GM21447 (cell line): ENCODE measurements around the gene CPA3.

Source experiments
- ATAC-seq: cut with Tn5 transposase; IDR thresholded peaks from one replicate; pipeline ENCODE4 v1.9.1; 2021; ENCODE audit not compliant: unreplicated experiment

Gene CPA3, protein sequence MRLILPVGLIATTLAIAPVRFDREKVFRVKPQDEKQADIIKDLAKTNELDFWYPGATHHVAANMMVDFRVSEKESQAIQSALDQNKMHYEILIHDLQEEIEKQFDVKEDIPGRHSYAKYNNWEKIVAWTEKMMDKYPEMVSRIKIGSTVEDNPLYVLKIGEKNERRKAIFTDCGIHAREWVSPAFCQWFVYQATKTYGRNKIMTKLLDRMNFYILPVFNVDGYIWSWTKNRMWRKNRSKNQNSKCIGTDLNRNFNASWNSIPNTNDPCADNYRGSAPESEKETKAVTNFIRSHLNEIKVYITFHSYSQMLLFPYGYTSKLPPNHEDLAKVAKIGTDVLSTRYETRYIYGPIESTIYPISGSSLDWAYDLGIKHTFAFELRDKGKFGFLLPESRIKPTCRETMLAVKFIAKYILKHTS

DNA sequence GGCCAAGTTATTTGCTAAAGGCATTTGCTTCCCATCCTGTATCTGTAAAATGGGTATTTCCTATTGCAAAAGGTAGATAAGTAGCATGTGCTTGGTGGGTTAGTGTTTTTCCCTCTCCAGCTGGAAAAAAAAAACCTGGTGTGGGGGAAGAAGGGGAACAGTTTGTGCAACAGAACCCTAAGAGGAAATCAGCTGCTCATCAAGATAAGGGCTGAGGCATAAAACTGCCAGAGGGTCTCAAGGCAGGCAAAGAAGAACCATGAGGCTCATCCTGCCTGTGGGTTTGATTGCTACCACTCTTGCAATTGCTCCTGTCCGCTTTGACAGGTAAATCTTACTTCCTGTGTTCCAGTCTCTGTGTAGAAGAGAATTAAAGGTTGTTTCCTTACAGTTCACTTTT, at the start of gene CPA3:
Gene CPA3 (plus strand): TSS at position 248 of the 400 bp plus-strand sequence. CDS start 12 bp downstream, at position 260.
- ATAC-seq, result no peak

DNA sequence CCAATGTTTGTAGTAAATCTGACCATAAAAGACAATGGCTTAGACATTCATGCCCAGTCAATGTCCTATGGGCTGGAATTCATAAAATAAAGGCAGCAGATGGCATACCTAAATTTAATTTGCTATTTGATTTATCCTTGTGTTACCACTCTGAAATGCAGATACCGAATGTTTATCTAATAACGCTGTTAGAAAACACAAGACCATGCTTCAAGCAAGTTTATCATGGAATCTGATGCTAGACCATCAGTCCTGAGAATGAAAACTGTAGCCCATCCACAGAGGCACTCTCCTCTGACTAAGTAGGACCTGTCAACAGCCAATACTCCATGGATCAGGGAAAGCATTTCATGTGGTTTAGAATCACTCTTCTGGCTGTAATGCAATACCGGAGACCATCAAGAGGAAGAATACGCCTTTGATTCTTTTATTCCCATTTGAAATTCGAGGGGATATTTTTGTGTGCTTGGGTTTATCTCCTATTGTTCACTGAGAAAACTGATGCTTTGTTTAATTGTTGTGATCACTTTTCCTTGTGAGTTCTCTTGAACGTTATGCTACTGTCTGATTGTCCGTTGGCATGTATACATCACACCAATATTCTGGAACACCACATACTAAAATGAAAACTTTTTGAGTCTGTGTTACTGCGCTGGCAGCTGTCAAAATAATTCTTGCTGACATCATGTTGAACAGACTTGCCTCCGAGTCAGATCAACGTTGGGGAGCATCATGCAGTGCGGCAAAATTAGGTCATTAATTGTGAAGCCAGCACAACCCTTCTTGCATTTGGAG, 49.6 kb upstream of the CPA3 start:
- no peak for ATAC-seq

- no peak for ATAC-seq
These were observed 48.7 kb upstream of the CPA3 start for GRCh38 chr3:148816427-148816826.

GRCh38 chr3:148816981-148817525, 48.0 kb upstream of the CPA3 start:
- ATAC-seq, result no peak

DNA sequence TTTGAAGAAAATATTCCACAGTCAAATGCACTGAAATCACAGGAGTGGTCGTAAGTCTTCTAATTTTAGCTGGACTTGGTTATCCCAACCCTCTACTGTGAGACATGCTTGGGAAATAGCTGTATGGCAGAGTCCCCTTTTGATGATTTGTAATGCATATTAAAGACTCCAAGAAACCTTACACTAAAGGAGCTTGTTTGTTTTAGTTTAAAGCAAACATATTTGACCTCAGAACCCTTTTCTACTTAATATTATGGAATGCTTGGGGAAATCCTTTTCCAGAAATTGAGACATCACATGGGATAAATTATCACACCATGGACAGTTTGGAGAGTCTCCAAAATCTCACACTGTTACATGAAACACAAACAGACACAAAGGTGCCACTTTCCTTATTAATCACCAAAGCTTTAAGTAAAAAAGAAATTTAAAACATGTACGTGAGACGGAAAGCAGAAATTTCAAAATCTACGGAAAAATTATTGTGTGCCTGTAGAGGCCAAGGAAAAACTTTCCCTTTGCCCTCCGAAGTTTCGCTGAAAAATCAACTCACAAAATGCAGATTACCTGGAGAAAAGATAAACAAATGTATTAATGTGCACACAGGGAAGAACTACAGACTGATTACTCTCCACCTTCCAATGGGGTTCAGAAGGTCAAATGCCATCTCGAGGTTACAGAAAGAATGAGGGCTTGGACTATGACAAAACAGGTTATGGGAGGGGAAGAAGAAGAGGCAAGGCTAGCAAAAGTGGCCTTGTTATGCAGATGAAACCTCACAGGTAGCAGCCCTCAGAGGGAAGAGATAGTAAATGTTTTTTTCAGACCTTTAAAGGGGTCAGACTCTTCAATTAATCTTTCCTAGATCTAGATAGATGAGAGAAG, 44.5 kb upstream of the CPA3 start:
- ATAC-seq, result no peak

- ATAC-seq, result no peak
These were observed 42.1 kb upstream of the CPA3 start for GRCh38 chr3:148823026-148823425.

DNA sequence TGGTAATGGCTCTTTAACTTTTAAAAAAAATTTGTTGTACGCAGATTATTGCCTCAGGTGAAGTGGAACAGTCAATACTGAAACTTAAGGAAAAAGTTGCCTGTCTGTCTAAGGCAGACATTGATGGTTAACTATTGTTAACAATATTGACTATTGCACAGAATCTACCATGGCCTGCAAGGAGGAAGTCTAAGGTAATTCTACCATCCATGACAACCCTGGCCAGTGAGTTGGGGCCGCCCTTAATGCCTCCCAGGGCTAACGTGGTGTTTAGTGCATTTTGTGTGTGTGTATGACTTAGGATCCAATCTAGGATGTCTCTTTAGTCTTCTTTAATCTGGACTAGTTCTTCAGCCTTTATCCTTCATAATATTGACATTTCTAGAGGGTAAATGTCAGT, 39.6 kb upstream of the CPA3 start:
- no peak for ATAC-seq

DNA sequence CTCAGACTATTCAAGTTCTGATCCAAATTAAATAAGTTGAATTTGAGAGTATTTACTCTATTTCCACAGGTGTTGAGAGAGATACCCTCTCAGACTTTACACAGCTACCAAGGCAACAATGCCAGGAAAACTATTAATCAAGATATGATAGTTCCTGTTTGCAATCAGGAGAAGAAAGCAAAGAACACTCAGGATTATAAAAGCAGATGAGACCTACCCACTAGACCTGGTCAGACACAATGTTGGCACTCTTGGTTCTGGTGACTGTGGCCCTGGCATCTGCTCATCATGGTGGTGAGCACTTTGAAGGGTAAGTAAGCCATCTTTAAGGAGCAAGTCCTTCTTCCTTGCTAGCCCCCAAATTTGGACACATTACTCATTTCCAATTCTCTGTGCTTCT, 37.5 kb upstream of the CPA3 start, which contains the start of gene CPB1:
Gene CPB1 (plus strand): TSS at position 227 of the 400 bp plus-strand sequence. CDS start 13 bp downstream, at position 240.
- no peak for ATAC-seq

GRCh38 chr3:148828136-148828690, 36.9 kb upstream of the CPA3 start:
- no peak for ATAC-seq

GRCh38 chr3:148829926-148830325, 35.2 kb upstream of the CPA3 start:
- ATAC-seq, result no peak

GRCh38 chr3:148833223-148833622, 31.9 kb upstream of the CPA3 start:
- no peak for ATAC-seq

- ATAC-seq, result peak; percentile 84
These were observed 25.3 kb upstream of the CPA3 start for GRCh38 chr3:148839805-148840204.

DNA sequence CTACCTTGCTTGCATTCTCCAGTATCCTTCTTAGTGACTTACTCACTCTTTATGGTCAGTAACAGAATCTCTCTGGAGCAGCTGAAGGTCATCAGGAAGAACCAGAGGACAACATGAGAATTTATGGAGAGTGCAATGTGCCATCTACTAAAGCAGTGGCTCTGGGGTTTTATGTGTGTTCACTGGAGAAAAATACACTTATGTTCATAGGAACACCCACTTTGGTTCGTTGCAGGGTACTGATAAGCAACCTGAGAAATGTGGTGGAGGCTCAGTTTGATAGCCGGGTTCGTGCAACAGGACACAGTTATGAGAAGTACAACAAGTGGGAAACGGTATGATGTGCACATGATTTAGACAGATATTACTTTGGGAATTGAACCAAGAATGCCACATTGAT, 24.6 kb upstream of the CPA3 start:
- ATAC-seq, result no peak

GRCh38 chr3:148845756-148846395, 19.2 kb upstream of the CPA3 start:
- ATAC-seq, result no peak

- ATAC-seq, result no peak
These were observed 17.7 kb upstream of the CPA3 start for GRCh38 chr3:148847351-148847750.

GRCh38 chr3:148848410-148848809, 16.7 kb upstream of the CPA3 start:
- no peak for ATAC-seq

DNA sequence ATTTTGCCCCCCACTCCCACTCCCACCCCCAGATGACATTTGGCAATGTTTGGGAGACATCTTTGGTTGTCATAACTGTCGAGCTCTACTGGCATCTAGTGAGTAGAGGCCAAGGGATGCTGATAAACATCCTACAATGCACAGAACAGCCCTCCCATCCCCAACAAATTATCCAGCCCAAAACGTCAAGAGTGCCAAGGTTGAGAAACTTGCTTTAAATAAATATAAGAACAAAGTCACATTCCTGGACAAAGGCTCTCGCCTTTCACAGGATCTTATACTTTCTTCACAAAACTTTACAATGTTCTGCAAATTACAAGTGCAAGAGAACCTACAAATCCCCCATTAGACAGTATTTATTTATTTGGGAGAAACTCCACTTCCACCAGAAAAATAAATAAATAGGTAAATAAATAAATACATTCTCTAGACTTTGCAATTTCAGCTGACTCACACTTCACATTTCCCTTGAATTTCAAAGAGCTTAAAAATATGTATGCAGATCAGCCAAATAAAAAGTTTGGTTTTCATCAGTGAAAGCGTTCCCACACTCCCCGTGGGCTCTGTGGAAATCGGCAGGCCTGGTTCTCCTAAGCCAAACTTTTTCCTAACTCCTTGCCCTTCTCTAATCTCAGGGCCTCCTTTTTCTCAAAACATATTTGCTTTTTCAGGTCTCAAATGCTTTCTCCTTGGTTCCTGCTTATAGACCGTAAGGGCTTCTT, 12.7 kb upstream of the CPA3 start:
- ATAC-seq, result no peak

GRCh38 chr3:148853076-148853475, 12.0 kb upstream of the CPA3 start:
- no peak for ATAC-seq

GRCh38 chr3:148854061-148854460, 11.0 kb upstream of the CPA3 start:
- no peak for ATAC-seq
